Spleen (tissue), 11 donors: ENCODE data around the gene CMYA5. TPM values are rescaled to one million over a fixed set of nuclear protein-coding genes. Genes with fewer than 3 reads are reported as not detected.

Experiments
- DNase-seq: peaks from one replicate; pipeline ENCODE4 v3.0.0-alpha.2; 2020
- H3K27ac ChIP-seq, 8 donors: fragments of 200-600 bp; sonication (generic) in 7 of 8; 1 replicate in 4 of 8; 2 replicates in 4 of 8; pipeline versions ENCODE4 v1.5.0 to v1.8.0; 2016 to 2021; ENCODE audit warnings: inconsistent platforms in 4 of 8, mild to moderate bottlenecking in 4 of 8, moderate library complexity in 1 of 8
- H3K27me3 ChIP-seq, 7 donors: fragments of 200-600 bp; sonication (generic) in 6 of 7; replicated peaks in 1 of 7; 1 replicate in 4 of 7; 2 replicates in 3 of 7; pipeline versions ENCODE4 v1.5.0 to v1.8.0; 2016 to 2021; ENCODE audit warnings: inconsistent platforms in 3 of 7, mild to moderate bottlenecking in 1 of 7
- H3K36me3 ChIP-seq, 6 donors: fragments of 200-600 bp; sonication (generic) in 5 of 6; 1 replicate in 4 of 6; 2 replicates in 2 of 6; pipeline versions ENCODE4 v1.5.0 to v1.8.0; 2016 to 2021; ENCODE audit warnings: inconsistent platforms in 2 of 6
- H3K4me1 ChIP-seq, 6 donors: fragments of 200-600 bp; sonication (generic) in 5 of 6; 1 replicate in 3 of 6; 2 replicates in 3 of 6; pipeline versions ENCODE4 v1.5.0 to v1.8.0; 2016 to 2021; ENCODE audit warnings: inconsistent platforms in 3 of 6
- H3K4me3 ChIP-seq, 8 donors: fragments of 200-600 bp; sonication (generic) in 7 of 8; 1 replicate in 4 of 8; 2 replicates in 4 of 8; pipeline versions ENCODE4 v1.5.0 to v1.8.0; 2016 to 2021; ENCODE audit warnings: inconsistent platforms in 4 of 8, mild to moderate bottlenecking in 4 of 8, moderate library complexity in 2 of 8
- H3K9me3 ChIP-seq, 8 donors: fragments of 200-600 bp; sonication (generic) in 7 of 8; 1 replicate in 4 of 8; 2 replicates in 4 of 8; pipeline versions ENCODE4 v1.5.0 to v1.8.0; 2016 to 2021; ENCODE audit warnings: inconsistent platforms in 4 of 8
- POLR2A ChIP-seq, 3 donors: fragments of 450-650 bp; IDR thresholded peaks; one replicate each; pipeline ENCODE4 v1.5.1; 2017; ENCODE audit warnings: antibody characterized with exemption in 3 of 3, mild to moderate bottlenecking in 1 of 3
- POLR2AphosphoS5 ChIP-seq, 3 donors: sonication (generic); formaldehyde crosslinking; IDR thresholded peaks; one replicate each; pipeline ENCODE4 v1.5.1; 2017; ENCODE audit warnings: antibody characterized with exemption in 3 of 3
- WGBS, 5 donors: extraction: QIAGEN DNeasy Blood & Tissue Kit in 3 of 5; methylation state at CpG; one replicate each; pipeline versions ENCODE4 v1.1.5 to v1.1.7; 2013 to 2018; 5-methylcytosine and 5-hydroxymethylcytosine counted together
- intact Hi-C: fragments of 100-400 bp; cut with DNase I; formaldehyde crosslinking; loops from one replicate; pipeline ENCODE4 v1.15.0; 2023; ENCODE audit warnings: low total_unique reads
- polyA plus RNA-seq, 3 donors: library from polyadenylated mRNA; stranded (reverse); fragments of 200-250 nt; gene quantifications; one replicate each; pipeline ENCODE4 v1.2.1, GENCODE V29; 2013
- small RNA-seq, 4 donors: library from RNA; depleted of rRNA; stranded (forward); fragments of <200 nt; gene quantifications; one replicate each; pipeline ENCODE3, GENCODE V24; 2016
- total RNA-seq, 7 donors: library from RNA; depleted of rRNA in 3 of 7; stranded (reverse); fragments of >200 nt in 3 of 7; fragmentation: NEBNext Ultra II Directional in 4 of 7; extraction: Animal tissue kit (Norgen Biotek cat#: 25700) in 4 of 7; gene quantifications; one replicate each; pipeline versions ENCODE4 v1.1.0 to v1.2.1, GENCODE V29; 2016 to 2021
- TF ChIP-seq, protein P1 (sequence below), 11 experiments: fragments of 200-600 bp in 7 of 11; fragments of 450-650 bp in 4 of 11; sonication (generic) in 4 of 11; IDR thresholded peaks in 8 of 11; conservative IDR thresholded peaks in 3 of 11; 1 replicate in 7 of 11; 2 replicates in 4 of 11; pipeline versions ENCODE4 v1.4.0 to v1.8.0; 2016 to 2021; ENCODE audit warnings: antibody characterized with exemption in 11 of 11, inconsistent platforms in 4 of 11, mild to moderate bottlenecking in 1 of 11
- donor health status: healthy with polysubstance abuse.
- donor health status: DM: no; HTN: no; CAD: no; lungs with moderate emphysema.
- donor health status: DM: no; HTN: no; CAD: no.
- donor health status: Bipolar disorder and iron deficiency.
- donor health status: healthy.
- donor health status: DM: no; HTN: no; CAD: no.
- donor health status: DM: yes; HTN: yes; CAD: no.

The CMYA5 gene
- total and polyA plus RNA-seq, 10 donors: 0.13 to 0.85 (median 0.28) TPM

- no peak for DNase-seq
- 93 to 97% (median 95%) methylated on average over 16 of the region's 16 CpGs for WGBS, 5 donors
- H3K4me1 ChIP-seq: no peaks in the 10 kb centered on the region
- H3K27me3 ChIP-seq: peaks cover 0 to 5% (median 0%) of the 10 kb centered on the region in 7 donors
- no peak overlapping the region for H3K4me3 ChIP-seq
- intact Hi-C loops: no loop called here
- H3K27ac ChIP-seq: no peak overlapping the region
- TF ChIP-seq POLR2AphosphoS5 (IDR thresholded peaks at IDR 0.05): no peak
- TF ChIP-seq POLR2A (IDR thresholded peaks at IDR 0.05): no peak
- TF ChIP-seq, protein P1, sequence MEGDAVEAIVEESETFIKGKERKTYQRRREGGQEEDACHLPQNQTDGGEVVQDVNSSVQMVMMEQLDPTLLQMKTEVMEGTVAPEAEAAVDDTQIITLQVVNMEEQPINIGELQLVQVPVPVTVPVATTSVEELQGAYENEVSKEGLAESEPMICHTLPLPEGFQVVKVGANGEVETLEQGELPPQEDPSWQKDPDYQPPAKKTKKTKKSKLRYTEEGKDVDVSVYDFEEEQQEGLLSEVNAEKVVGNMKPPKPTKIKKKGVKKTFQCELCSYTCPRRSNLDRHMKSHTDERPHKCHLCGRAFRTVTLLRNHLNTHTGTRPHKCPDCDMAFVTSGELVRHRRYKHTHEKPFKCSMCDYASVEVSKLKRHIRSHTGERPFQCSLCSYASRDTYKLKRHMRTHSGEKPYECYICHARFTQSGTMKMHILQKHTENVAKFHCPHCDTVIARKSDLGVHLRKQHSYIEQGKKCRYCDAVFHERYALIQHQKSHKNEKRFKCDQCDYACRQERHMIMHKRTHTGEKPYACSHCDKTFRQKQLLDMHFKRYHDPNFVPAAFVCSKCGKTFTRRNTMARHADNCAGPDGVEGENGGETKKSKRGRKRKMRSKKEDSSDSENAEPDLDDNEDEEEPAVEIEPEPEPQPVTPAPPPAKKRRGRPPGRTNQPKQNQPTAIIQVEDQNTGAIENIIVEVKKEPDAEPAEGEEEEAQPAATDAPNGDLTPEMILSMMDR (IDR thresholded peaks at IDR 0.05 in 8 of 11, conservative IDR thresholded peaks at IDR 0.05 in 3 of 11): no peak
- no peaks in the 10 kb centered on the region for H3K36me3 ChIP-seq
- no peaks in the 10 kb centered on the region for H3K9me3 ChIP-seq
These were observed 159.4 kb downstream of the CMYA5 start for GRCh38 chr5:79849061-79849460.

Small RNA genes lying within 50 kb of the gene (small RNA-seq; reads per million reads assigned to genes)
- gene AC008496.1: 0 to 0.08 (median 0) reads per million in 4 donors

Other genes starting within 250 kb of the CMYA5 start
- 1 to 10 TPM; 1.3 to 5.2 (median 3.4) TPM for gene HOMER1, start 175.7 kb upstream of the CMYA5 start, total RNA-seq
- gene HOMER1, start 175.7 kb upstream of the CMYA5 start, polyA plus RNA-seq: under 1 TPM; 0.39 to 0.67 (median 0.41) TPM
- gene TENT2, start 77.4 kb upstream of the CMYA5 start, total RNA-seq: 100 to 1,000 TPM; 107 to 170 (median 134) TPM
- 10 to 100 TPM; 33.8 to 47.6 (median 38.2) TPM for gene TENT2, start 77.4 kb upstream of the CMYA5 start, polyA plus RNA-seq